GM21529 (cell line): ENCODE data around the gene XBP1.
"Not testable (repeated sequence)": the region's sequence is repeated elsewhere in the genome, so short reads cannot be mapped to it uniquely, and the experiment has no call there.

Experiments
- ATAC-seq: cut with Tn5 transposase; IDR thresholded peaks from one replicate; pipeline ENCODE4 v1.9.1; 2021; ENCODE audit not compliant: unreplicated experiment

Gene XBP1

GRCh38 chr22:28754512-28754911 lies 45.9 kb downstream of the XBP1 start:
- ATAC-seq: not testable (repeated sequence)

- ATAC-seq: no peak
Observed at GRCh38 chr22:28750471-28750881, 49.9 kb downstream of the XBP1 start.
